Limb (tissue), 2 donors: ENCODE data around the gene HGF.
"Not testable (repeated sequence)": the region's sequence is repeated elsewhere in the genome, so short reads cannot be mapped to it uniquely, and the experiment has no call there.

Experiments used
- DNase-seq, 2 donors: peaks; one replicate each; pipeline ENCODE4 v3.0.0-alpha.2; 2016; ENCODE audit errors: extremely low spot score in 2 of 2

HGF gene

DNA sequence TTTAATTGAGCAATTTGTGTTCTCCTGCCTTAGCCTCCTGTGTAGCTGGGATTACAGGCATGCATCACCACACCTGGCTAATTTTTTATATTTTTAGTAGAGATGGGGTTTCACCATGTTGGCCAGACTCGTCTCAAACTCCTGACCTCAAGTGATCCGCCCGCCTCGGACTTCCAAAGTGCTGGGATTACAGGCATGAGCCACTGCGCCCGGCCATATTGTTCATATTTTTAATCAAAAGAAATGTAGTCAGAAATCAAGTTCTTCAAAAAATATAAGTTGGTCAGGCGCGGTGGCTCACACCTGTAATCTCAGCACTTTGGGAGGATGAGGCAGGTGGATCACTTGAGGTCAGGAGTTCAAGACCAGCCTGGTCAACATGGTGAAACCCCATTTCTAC is 47.6 kb downstream of the HGF start:
- not testable (repeated sequence) for DNase-seq

DNA sequence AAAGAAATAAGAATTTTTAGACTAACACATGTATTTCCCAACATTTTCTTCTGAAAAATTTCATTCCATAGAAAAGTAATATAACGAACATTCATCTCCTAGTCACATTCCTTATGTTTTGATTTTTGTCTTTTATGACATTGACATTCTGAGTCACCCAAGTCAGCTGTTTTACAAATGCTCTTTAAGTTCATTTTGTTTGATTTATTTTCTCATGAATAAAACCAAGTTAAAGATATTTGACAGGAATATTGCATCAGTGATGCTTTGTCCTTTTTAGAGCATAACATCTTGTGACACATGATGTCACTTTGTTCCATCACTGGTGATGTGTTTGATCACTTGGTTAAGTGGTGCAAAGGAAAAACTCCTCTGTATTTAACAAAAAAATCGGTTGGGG is 48.4 kb downstream of the HGF start:
- no peak for DNase-seq

DNA sequence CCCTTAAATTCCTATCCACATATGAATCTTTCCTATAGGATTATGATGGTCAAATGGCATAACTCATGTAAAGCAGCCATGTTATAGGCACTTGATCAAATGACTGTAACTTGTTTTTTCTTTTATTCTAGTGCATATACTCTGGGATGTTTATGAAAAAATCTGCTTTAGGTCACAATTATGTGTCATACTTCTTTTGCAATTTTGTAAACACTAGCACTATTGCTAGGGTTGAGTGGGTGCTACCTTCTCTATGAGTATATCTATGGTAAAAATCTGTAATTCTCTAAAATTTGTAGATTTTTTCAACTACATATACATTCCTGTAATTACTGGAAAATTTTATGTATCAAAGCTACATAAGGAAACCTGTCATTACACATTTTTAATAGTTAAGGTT is 50.0 kb downstream of the HGF start:
- DNase-seq: no peak

- DNase-seq: no peak
These were observed 53.8 kb downstream of the HGF start for GRCh38 chr7:81715984-81716588.

DNA sequence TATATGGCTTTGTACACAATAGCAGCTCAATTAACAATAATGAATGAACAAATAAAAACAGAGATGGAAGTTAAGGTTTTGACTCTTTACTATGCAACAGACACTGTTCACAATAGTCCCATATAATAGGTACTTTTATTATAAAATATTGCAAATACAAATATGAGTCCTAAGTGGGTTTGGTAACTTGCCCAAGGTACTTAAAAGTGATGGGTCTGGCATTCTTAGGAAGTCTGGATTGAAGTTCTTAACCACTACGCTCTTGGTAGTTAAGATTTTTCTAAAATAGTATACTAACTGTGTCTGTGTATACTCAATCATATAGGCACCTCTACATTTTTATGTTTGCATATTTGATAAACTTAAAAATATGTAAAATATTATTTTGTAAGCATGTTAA is 55.5 kb downstream of the HGF start:
- no peak for DNase-seq

- DNase-seq: no peak
These were observed 59.1 kb downstream of the HGF start for GRCh38 chr7:81710751-81711150.

DNA sequence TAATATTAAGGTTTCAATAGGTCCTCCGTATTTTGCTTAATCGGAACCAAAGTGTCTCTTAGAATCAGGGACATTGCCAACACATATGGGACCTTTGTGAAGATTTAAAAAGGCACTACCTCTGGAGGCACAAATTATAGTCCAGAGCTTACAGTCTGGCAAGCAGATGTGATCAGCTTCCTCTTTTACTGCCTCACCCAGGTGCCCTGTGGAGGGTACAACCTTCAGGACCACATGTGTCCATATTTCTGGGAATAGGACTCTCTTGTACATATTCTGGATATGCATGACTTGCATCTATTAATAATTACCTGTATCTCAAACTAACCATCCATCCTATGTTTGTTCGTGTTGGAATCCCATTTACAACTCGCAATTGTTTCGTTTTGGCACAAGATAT is 60.0 kb downstream of the HGF start:
- no peak for DNase-seq

GRCh38 chr7:81707966-81708365 is 61.9 kb downstream of the HGF start:
- no peak for DNase-seq

DNA sequence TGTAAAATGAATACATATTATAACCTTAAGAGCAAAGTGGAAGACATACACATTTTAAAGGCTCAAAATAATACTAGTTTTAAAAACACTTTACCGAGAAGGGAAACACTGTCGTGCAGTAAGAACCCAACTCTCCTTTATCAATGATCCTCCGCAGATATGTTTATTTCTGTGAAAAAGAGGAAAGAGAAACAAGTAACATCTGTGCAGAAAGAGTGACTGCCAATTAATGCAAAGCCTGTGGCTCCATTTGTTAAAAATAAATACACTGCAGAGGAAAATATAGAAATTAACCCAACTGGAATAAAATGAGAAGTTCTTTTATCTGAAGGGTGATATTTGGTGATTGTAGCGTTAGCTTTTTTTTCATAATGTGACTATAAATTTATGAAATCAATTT is 62.7 kb downstream of the HGF start:
- DNase-seq: no peak

DNA sequence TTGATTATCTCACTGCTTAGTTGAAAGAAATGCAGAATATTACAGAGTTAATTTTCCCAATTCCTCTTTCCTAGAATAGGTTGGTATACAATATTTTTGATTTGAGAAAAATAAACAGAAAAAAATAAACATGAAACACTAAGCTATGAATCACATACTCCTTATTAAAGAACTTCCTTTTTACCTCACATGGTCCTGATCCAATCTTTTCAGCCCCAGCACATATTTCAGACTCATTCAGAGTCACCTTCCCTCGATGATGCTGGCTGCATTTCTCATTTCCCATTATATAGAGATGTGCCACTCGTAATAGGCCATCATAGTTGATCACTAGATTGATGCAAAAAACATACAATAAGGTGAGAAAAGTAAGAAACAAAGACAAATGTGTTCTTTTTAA is 64.6 kb downstream of the HGF start:
- DNase-seq: no peak

DNA sequence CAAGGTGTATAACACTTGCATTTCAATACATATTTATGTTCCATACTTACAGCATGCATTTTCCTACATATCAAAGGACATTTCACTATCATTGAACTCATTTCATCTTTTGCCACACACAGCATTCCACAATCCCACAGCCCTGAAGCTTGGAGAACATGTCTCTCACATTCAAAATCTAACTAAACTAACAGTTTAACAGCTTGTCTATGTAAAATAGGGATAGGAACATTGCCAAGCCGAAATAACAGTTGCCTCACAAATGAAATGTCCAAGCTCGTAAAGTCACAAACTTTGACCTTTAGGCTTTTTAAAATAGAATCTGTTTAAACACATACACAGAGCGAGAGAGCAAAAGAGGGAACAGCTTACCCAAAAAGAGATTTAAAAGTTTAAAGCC is 65.3 kb downstream of the HGF start:
- no peak for DNase-seq

DNA sequence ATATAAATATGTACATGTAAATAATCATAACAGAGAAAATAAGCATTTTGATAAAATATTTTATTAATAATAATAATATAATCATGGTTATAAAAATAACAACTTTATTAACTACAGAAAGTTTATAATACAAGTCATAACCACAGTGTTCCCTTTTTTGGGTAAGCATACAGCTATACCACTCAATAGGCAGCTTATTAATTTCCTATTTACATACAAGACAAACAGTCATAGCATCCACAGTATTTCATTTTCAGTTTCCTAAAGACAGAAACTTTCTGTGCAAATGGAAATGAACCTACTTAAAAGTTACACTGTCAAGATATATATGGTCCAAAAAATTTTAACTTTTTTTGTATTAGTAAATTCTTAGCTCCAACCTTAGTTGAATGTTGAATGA is 70.9 kb downstream of the HGF start:
- DNase-seq: no peak

DNA sequence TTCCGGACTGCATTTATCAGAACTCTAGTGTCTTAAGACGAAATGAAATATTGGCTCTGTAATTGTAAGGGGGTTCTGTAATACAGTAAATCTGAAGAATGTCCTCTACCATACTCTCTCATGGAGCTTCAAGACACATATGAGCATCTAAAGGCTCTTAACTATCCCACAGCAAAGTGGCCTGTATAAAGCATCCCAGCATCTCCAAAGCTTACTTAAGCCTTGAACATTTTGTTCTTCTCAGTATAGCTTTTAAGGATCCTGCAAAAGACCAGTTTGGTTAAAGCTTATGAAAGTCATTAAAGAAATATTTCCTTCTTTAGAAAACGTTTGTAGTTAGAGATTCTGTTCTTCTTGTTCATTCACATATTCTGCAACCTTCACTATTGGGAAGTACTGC is 75.1 kb downstream of the HGF start:
- DNase-seq: no peak

DNA sequence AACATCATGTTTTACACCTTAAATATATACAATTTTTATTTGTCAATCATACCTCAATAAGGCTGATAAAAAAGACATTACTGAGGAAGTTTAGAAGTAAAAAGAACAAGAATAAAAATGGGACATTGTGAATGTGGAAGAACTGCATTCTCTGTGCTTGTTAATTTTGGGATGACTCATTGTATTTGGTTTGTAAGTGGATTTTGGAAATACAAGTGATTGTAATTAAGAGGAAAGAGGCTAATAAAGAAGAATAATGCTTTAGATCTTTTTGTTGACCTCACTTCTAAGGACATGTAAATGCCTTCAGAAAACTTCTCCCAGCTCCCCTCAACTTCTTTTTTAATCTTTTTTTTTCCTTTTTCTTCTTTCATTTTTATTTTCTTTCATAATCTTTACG is 76.0 kb downstream of the HGF start:
- DNase-seq: no peak

- DNase-seq: no peak
These were observed 76.8 kb downstream of the HGF start for GRCh38 chr7:81693080-81693479.

- DNase-seq: no peak
These were observed 77.5 kb downstream of the HGF start for GRCh38 chr7:81692146-81692905.

DNA sequence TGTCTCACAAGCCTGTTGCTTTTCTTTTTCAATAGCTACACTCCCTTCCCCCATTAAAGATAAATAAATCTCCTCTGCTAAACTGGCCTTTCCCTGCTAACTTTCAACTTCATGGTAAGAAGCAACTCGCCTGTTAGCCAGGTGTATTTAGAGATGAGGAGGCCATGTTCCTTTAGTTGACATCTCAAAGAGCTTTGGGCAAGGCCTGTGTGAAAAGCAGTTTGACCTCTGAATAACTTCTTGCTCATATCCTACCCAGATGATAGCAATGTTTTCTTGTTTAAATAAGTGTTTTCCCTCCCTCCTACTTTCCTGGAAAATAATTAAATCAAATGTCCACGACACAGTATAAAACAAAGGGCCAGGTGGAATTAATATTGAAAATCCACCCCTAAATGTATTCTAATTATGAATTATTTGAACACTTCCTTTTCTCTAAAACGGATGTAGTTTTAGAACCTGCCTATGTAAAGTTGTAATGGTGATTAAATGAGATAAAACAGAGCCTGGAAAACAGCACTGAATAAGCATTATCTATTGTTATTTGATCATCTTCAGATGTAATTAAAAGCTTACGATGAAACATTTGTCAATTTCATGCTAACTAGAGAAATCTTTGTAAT is 78.5 kb downstream of the HGF start:
- no peak for DNase-seq

DNA sequence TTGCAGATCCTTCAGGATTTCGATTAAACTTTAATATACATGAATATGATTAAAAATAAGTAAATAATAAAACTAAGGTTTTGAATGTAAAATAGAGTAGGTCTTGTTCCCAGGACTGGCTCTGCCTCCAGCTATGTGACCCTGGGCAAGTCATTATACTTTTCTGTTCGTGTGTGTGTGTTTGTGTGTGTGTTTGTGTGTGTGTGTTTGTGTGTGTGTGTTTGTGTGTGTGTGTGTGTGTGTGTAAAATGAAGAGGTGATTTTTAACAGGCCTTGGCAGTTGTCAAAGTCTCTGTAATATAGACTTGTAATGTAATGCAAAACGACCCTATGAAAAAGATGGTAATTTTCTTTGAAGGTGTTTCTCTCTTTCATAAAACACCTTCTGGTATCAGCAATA is 79.2 kb downstream of the HGF start:
- no peak for DNase-seq

DNA sequence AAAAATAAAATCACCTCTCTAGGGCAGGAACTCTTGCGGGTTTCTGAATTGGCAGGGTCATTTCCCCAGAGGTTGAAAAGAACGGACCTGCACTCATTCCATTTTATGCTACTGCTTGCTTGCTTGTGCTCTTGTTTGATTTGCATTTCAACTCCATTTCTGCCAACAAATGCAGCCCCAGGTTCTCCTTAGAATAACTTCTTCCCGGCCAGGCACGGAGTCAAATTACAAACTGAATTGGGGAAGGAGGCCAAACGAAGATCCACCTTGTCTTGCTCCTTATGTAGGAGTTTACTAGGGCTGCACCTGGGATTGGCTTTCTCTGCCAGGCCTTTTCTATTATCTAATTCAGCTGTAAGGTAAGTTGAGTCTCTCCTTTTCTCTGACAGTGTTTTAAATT is 79.6 kb downstream of the HGF start:
- no peak for DNase-seq

DNA sequence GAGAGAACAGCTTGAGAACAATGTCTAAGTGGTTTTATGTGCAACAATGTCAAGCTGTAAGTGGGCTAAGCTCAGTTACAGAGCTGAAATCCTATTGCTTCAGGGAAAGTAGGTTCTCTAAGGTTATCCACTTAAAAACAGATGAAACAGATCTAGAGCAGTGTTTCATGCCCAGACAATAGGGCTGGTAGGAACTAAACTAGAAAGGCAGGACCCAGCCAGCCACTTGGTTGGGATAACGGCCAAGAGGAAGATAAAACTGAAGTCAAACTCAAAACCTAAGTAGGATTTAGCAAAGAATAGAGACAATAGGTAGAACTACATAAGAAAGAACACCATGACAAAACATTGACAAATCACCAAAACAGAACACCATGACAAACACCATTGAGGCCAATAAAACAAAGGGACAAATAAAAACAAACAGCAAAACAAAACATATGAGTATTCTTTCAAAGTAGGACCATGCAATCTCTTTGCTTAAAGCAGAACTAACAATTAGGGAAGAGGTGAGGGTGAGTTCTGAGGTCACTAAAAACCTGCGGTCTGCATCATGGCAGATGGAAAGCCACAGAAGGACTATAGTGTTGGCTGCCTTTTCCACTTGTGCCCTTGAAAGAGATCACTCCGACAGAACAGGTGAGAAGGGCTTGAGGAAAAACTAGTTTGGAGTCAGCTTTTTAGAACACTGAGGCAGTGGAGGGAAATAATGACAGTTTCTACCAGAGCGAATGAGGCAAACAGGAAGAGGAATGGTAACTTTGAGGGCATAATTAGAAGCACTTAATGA is 81.0 kb downstream of the HGF start:
- DNase-seq: no peak

- DNase-seq: no peak
These were observed 82.8 kb downstream of the HGF start for GRCh38 chr7:81687062-81687461.

DNA sequence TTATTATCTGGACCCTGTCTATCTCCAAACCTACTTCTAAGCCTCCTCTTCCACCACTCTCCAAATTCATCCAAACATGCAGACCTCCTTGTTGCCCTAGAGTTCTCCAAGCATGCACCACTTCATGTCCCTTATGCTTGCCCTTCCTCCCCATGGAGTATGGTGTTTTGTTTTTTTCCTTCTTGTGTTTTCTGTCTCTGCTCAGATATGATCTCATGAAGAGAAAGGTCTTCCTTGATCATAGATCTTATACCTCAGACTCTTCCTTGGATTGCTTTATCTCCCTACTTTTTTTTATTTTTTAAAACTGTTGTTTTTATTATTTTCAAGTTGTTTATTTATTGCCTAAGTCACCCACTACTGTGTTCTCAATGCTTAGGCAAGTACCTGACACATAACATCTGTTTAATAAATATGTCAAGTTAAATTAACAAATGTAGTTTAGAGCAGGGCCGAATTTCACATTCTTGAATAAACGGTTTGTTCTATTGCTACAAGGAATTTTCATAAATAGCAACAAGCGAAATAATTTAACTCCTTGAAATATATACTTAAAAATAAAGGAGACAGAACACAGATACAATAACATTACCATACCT is 84.5 kb downstream of the HGF start:
- no peak for DNase-seq
